ENCODE measurements around the gene MFAP5. TPM values are rescaled to one million over a fixed set of nuclear protein-coding genes. Genes with fewer than 3 reads are reported as not detected.

Gene MFAP5, protein sequence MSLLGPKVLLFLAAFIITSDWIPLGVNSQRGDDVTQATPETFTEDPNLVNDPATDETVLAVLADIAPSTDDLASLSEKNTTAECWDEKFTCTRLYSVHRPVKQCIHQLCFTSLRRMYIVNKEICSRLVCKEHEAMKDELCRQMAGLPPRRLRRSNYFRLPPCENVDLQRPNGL
- polyA plus RNA-seq (2013, experiment 1 of 2; ENCODE audit: insufficient read length) = 440 TPM
- polyA plus RNA-seq (2013, experiment 2 of 2; ENCODE audit: insufficient read length) = 531 TPM

DNA sequence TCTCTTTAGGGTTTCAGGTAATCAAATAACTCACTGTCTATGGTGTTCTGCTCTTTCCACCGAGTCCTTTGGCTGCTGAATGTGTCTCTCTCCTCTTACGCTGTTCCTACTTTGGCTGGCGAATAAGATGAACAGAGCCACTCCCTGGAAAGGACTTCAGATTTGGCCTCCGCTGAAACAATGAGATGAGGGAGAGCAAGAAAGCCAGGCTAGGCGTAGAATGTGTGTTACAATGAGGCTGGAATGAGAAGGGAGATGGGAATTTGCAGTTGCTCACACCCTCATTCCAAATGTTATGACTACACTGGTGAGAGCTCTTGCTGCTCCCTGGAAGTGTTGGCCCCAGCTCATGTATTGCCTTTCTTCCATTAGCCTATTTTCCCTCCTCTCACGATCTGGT is at the start of gene MFAP5:
Gene MFAP5 (minus strand): TSS at position 234 of the 400 bp plus-strand sequence. CDS start 722 bp downstream, outside the sequence.
- peak; percentile 94 for DNase-seq

DNA sequence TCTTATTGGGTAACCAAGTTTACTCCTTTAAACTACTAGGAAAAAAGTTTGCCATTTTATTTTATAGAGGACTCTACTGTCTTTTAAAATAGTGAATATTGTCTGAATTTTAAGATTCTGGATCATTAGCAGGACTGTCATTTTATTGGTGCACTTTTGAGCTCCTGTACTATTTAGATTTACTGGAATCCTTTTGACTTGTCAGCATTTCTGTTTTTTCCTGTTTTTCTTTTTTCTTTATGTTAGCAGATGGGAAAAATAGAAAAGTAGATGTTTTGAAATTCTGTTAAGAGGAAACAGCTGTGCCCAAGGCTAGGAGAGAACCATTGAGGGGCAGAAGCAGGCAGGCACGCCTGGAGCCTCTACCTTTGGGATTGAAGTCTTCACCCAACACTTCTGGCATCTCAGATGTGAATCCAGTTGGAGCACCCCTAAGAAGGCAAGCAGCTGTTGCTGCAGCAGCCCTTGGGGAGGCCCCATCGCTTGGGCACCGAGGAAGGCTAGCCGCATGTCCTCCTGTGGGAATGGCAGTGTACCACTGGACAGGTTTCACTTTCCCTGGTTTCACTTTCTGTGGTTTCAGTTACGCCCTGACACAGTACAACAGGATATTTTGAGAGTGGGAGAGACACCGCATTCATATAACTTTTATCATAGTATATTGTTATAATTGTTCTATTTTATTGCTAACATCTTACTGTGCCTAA is 46.7 kb upstream of the MFAP5 start:
- DNase-seq = peak; percentile 7

DNA sequence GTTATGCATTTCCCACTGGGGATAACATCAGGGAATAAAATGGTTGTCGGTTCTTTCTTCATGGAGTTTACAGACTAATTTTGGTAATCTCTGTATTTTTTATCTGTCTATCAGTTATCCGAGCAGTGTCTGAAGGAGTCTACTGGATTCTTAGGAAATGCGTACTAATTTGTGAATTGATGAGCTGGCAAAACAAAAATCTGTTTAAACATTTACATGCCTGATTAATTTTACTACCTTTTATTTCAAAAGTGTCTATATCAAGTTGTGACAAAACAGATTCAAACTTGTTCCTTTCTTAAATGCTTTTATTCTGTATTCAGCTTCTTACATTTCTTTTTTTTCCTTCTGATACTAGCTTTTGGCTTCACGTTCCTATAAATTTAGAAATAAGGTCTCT is 39.5 kb upstream of the MFAP5 start:
- no peak for DNase-seq

DNA sequence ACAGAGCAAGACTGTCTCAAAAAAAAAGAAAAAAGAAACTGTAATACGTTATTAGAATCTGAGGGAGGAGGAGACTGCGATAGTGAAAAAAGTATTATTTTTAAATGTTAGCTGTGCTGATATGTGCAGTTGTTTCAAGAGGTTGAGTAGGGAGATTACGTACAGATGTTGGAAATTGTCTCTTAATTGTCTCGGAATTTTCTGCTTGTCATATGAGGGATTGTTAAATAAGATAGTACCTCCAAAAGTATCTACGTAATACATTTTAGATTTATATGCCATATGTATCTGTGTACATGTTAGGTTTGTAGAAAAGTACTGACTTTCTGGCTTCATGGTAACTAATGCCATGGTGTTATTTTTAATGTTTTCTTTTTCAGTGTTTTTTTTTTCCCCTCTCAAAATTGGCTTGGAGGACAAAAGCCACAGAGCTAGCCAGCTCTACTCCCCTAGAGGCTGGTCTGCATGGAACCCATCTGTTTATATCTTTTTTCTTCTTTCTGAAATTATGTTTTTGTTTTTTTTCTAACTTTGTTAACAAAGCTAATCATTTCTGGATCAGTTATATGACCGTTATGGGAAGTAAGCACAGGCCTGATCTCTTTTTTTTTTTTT is 38.5 kb upstream of the MFAP5 start:
- no peak for DNase-seq

DNA sequence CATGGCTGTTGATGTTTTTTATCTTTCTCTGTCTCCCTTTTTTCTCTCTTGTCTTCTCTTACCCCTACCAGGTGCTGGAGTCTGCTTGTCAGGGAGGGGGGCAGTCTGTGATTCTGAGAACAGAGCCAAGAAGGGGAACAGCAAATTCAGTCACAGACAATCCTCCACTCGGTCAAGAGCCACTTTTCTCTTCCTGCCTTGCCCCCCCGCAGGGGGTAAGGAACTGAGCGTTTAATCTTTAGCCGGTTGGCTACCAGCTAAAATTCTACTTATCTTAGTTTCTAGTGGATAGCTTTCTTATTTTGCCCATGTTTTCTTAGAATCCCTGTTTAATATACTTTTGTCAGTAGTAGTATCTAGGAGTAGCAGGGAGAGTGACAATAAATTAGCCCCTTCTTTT is 37.1 kb upstream of the MFAP5 start:
- DNase-seq = no peak

DNA sequence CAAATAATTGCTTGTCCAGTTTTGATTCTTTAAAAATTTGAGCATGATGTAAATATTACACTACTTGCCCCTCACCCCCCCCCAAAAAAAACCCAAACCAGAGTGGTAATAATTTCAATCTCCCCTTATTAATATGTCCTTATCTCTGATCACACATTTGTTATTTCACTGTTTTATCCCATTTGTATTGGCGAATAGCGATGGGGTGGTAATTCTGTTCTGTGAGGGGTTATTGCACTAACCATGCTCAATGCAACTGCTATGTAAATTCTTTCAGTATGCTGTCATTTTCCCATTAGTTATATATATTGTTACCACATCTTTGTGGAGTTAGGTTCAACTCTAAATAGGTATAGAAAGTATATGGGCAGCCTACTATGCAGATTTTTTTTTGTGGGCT is 36.3 kb upstream of the MFAP5 start:
- DNase-seq = peak; percentile 54

DNA sequence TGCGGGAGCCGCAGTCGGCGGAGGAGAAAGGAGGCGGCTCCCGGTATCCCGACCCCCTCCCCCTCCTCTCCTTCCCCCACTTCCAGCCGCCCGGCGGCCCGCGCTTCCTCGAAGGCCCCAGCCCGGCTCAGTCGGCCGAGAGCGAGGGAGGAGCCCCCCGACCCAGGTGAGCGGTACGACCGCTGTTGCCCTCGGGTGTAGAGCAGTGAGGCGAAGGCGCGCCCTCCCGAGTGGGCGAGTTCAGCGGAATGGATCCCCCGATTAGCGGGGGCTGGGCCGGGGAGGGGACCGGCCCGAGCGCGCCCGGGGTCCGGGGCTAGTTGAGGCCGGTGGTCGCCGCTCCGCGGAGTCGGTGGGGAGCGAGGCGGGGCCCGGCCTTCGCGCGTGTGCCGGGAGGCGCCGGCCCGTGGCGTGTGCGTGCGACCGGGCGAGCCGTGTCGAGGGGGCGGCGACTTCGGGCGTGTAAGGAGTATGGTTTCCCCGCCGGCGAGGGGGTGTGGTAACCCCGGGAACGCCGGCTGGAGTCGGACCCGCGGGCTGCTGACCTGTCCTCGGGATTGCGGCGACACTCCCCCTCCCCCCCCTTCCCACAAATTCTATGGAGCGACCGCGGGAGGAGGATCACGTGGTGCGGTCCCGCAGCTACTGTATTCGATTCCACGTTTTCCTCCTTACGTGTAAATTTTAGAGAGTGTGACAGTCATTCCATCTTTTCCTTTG is 35.7 kb upstream of the MFAP5 start:
- peak; percentile 57 for DNase-seq

DNA sequence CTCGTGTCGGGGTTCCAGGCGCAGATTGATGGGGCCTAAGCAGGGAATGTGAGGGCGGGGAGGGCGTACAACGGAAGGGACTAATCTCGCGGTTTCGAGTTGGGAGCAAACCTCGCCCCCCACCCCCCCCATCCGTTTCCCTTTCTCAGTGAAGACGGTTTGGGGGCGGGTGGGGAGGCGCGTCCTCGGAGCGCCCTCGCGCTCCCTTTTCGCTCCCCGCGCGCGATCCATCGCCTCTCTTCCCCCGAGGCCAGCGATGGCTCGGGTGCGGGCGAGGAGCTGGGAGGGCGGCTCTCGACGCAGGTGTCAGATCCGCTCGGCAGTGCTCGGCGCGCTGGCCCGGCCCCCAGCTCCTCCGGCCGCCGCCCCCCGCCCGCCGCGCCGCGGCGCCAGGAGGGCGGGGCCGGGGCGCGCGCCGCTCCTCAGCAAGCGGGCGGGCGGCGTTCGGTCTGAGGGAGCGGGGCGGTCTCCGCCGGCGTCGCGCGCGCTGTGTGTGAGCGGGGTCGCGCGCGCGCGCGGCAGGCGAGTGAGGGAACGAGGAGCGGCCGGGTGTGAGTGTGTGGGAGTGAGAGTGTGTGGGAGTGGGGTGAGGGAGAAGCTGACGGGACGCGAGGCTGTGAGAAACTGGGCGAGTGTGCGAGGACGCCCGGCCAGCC is 35.0 kb upstream of the MFAP5 start, which contains the start of gene RIMKLB:
Gene RIMKLB (plus strand): TSS at position 516 of the 656 bp plus-strand sequence. CDS start 15,876 bp downstream, outside the sequence.
- peak; percentile 79 for DNase-seq

DNA sequence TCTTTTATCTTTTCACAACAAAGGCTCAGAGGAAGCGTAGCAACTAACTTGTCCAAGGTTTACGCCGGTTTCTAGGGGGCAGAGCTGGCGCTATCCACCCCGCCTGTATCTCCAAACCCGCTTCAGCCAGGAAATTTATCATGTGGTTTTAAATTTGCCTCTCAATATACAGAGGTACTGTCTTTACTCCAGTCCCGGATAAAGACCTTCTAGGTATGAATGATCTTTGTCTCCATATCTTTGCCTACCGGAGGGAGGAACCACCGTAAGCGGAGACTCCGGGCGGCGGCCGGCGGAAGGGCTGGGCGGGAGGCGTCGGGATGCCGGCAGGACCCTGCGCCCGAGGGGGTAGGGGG is 34.5 kb upstream of the MFAP5 start:
- DNase-seq = peak; percentile 35

DNA sequence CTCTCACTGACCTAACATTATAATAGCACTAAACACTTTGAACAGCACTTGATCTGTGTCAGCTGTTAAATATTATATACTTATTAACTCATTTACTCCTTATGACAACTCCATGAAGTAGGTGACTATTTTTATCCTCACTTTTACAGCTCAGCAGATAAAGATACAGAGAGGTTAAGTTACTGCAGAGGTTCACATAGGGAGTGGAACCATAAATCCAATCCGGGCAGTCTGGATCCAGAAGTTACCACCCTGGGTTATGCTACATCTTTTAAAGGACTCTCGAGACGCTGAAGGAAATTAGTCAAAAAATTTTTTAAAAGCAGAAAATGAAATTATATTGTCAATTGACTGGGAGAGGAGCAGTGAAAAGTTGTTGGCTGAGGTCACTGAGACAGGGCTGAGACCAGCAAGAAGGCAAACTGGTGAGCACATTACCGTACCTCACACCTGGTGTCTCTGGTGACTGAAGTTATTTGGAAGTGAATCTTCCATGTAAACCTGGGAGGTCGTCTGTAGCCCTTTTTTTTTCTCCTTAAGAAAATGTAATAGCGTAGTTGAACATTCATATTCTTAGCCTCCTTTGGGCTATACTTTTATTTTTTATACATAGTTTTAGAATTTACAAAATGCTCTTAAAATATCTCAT is 33.9 kb upstream of the MFAP5 start:
- DNase-seq = no peak

DNA sequence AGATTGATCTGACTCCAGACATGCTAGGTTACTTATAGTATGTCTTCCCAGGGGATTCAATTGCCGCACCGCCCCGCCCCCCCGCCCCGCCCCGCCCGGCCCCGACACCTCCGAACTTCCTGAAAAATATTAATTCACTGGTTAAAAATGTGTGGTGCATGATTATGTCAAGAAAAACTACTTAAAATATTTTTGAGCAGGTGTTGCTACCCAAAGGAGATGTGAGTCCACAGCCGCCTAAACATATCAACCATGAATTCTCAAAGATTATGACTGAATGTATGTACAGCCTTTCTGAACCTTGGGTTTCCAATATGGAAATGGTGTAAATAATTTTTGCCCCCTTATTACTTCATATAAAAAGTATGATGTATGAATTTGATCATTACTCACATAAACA is 32.5 kb upstream of the MFAP5 start:
- DNase-seq = no peak

DNA sequence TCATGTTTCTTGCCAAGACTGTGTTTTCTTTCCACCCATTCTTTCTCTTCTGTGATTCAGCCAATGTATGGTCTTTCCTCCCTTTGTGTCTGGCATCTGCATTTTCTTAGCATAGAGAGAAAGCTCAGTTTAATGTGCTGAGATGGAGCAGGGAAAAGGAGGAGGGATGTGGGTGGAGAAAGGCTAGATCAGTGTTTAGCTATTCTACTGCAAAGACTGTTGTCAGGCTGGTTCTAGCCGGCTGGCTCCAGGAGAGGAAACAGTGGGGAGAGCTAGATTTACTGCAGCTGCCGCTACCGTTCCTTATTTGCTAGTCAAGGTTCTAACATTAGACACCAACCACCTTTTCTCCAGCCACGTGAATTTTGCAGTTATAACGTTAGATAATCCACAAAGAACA is 29.9 kb upstream of the MFAP5 start:
- DNase-seq = peak; percentile 58

DNA sequence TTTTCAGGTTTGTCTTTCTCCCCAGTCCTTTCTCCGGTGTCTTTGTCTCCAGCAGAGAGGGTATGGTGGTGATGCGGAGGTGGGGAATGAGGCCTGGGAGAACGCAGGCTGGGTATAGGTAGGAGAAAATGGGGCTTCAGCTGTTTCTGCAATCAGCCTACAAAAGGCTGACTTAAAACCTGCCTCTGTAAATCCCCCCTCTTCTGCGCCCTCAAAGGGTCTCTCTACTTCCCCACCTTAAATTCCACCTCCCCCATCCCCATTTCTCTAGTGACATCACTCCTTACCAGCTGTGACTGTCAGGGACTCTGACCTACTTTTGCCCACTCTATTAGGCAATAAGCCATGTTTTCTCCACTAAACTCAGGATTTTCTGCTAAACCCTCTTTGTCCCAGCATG is 27.1 kb upstream of the MFAP5 start:
- no peak for DNase-seq

DNA sequence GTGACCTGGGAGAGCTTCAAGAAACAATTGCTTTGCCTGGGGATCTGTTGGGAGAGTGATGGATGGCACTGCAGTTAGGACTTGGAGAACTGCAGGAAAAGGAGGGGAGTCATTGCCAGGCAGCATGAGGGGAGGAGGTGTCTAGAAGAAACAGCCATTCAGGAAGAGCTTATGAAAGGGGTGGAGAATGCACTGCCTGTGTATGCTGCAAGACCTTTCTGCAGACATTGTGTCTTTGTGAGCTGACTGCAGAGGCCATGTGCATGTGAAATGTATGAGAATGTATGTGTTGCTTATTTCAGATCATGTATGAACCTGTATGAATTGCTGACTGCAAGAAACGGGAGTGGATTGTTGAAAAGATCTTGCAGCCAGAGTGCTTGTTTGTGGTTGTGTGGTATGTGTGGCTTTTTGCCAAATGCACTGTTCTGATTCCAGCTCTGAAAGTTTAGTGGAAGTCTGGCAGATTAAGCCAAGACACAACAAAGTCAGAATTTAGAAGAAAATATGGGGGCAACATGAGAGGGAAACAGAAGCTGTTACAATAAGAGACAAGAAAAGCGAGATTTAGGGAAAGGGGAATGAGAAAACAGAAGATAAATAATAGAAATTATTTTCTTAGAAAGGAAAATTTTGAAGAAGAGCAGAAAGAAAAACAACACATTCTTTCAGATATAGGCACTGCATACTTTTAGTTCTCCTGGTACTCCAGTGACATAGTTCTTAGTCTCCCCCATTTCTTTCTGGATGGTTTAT is 25.4 kb upstream of the MFAP5 start:
- DNase-seq = peak; percentile 79

DNA sequence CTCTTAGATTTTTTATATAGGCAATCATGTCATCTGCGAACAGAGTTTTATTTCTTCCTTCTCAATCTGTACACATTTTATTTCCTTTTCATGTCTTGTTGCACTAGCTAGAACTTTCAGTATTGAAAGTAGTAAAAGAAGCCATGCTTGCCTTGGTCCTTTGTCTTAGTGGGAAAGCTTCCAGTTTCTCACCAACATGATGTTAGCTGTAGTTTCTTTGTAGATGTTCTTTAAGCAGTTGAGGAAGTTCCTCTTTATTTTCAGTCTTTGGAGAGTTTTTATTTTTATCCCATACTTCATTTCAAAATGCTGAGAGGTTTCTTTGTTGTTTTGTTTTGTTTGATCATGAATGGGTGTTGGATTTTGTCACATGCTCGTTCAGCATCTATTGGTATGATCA is 22.4 kb upstream of the MFAP5 start:
- DNase-seq = no peak

DNA sequence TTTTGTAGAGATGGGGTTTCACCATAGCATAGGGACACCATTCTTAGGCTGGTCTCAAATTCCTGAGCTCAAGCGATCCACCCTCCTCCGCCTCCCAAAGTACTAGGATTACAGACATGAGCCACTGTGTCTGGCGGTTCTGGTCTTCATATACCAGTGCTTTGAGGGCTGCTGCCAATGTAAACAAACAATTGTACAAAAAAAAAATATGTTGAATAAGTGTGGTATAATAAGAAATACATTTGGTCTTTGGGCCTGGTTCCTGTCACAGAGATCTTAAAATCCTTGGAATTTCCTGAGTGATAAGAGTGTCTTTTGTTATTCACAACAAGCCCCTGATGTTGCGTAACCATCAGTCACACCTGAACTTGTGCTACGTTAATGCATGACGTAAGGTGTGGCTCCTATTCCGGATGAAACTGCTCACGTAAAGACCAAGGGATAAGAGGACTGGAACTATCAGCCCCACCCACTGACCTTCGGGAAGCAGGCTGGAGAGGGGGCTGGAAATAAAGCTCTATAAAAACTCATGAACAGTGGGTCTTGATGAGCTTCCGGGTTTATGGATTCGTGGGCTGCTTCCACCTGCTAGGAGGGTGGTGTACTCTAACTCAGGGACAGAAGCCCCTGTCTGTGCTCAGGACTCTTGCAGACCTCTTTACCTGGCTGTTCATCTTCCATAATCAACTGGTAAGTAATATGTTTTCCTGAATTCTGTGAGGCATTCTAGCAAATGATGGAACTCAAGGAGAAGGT is 18.7 kb upstream of the MFAP5 start:
- peak; percentile 85 for DNase-seq

DNA sequence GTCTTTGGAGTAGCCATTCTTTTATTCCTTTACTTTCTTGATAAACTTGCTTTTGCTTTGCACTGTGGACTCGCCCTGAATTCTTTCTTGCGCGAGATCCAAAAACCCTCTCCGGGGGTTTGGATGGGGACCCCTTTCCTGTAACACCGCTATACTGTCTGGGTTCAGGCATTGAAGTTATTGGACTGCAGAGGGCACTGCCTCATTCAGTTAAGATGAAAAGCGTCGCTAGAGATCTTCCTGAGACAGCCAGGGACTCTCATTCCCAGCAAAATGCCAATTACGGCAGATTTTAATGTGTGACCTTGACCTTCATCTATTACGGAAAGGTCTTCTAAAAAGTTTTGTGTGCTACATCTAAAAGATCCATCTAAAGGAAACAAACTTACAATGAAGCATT is 17.9 kb upstream of the MFAP5 start:
- no peak for DNase-seq

DNA sequence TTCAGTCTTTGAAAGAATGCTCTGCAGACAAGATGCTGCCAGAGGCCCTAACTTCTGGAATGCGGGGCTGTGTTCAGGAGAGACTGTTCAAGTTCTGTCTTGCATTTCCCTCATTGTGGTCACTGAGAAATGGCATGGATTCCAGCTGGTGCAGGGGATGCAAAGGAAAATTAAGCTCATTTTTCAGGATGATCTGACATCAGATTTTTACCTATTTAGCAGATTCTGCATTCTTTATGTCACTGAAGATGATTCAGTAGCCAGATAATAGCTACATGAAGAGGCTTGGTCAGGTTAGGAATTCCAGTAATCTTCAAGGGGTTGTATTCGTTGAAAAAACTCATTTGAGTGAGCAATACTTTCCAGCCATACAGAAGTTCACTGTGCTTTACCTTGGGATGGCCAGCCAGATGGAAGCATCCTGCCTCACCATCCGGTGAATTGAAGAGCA is 16.1 kb upstream of the MFAP5 start:
- peak; percentile 67 for DNase-seq

DNA sequence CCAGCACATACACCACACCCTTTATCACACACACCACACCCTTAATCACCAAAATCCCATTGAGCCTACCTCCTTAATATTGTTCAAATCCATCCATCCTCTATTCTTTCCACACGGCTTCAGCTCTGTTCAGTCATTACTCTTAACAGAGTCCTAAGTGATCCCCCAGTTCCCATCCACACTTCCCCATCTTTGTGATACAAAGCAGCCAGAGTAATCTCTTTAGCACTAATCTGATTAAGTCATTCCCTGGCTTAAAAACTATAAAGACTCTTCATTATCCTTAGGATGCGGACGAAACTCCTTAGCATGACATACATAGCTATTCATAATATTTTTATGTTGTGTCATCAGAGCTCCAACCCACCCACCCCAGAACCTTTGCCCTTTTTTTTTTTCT is 14.7 kb upstream of the MFAP5 start:
- no peak for DNase-seq

DNA sequence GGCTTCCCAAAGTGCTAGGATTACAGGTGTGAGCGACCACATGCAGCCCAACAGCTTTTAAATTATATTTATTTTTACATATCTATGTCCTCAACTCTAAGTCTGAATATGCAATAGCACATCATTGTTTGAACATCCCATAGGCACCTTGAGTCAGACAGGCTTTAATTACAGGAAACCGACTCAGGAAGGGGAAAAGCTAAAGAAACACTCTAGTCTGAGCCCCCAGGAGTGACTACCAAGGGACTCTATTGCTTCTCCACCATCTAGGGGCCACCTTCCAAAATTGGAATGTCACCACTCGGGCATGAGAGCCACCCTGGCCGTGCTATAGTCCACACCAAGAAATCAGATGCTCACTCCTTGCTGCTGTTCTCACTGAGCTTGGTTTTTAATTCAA is 14.0 kb upstream of the MFAP5 start:
- peak; percentile 28 for DNase-seq

Data from fibroblast of skin of back (primary cell).